Fibroblast of skin of back (primary cell): ENCODE measurements around the gene ADARB2.
A peak's percentile ranks its signal among the peaks of the same experiment; 100 is the strongest.

ENCODE experiments used
- DNase-seq: peaks from one replicate; pipeline ENCODE4 v3.0.0-alpha.2; 2013

ADARB2 gene

GRCh38 chr10:1180836-1181235 is 556.5 kb downstream of the ADARB2 start:
- no peak for DNase-seq

GRCh38 chr10:1180071-1180730 is 557.1 kb downstream of the ADARB2 start:
- DNase-seq = no peak

- DNase-seq = no peak
Measured at GRCh38 chr10:1179346-1180070, 557.8 kb downstream of the ADARB2 start.

- no peak for DNase-seq
Measured at GRCh38 chr10:1178506-1178905, 558.8 kb downstream of the ADARB2 start.

- no peak for DNase-seq
Measured at GRCh38 chr10:1177936-1178335, 559.4 kb downstream of the ADARB2 start.

GRCh38 chr10:1175956-1176565 is 561.3 kb downstream of the ADARB2 start:
- DNase-seq = no peak

GRCh38 chr10:1174022-1174421 is 563.3 kb downstream of the ADARB2 start:
- no peak for DNase-seq

- DNase-seq = no peak
Measured at GRCh38 chr10:1173091-1173490, 564.2 kb downstream of the ADARB2 start.

GRCh38 chr10:1172256-1172984 is 564.9 kb downstream of the ADARB2 start:
- DNase-seq = peak; percentile 4

- DNase-seq = no peak
Measured at GRCh38 chr10:1171586-1171985, 565.7 kb downstream of the ADARB2 start.

GRCh38 chr10:1171182-1171581 is 566.1 kb downstream of the ADARB2 start:
- DNase-seq = no peak

- DNase-seq = no peak
Measured at GRCh38 chr10:1170867-1171180, 566.5 kb downstream of the ADARB2 start.

- DNase-seq = no peak
Measured at GRCh38 chr10:1169981-1170866, 567.1 kb downstream of the ADARB2 start.

- DNase-seq = no peak
Measured at GRCh38 chr10:1169186-1169885, 568.0 kb downstream of the ADARB2 start.

GRCh38 chr10:1168763-1169162 is 568.6 kb downstream of the ADARB2 start:
- no peak for DNase-seq

GRCh38 chr10:1166828-1167275 is 570.5 kb downstream of the ADARB2 start:
- no peak for DNase-seq

GRCh38 chr10:1166101-1166827 is 571.1 kb downstream of the ADARB2 start:
- no peak for DNase-seq

- no peak for DNase-seq
Measured at GRCh38 chr10:1163831-1164230, 573.5 kb downstream of the ADARB2 start.

GRCh38 chr10:1163204-1163660 is 574.1 kb downstream of the ADARB2 start:
- DNase-seq = no peak

- DNase-seq = no peak
Measured at GRCh38 chr10:1162481-1163203, 574.7 kb downstream of the ADARB2 start.
